NCI-H187 treated with DMSO at 0.1 percent for 48 hours (cell line): ENCODE data around the gene ABCA9.
"Not testable (repeated sequence)": the region's sequence is repeated elsewhere in the genome, so short reads cannot be mapped to it uniquely, and the experiment has no call there.

Experiments
- DNase-seq: peaks from one replicate; lab custom pipeline; 2025; lab: John Stamatoyannopoulos, UW

ABCA9 gene

GRCh38 chr17:68954146-68954896 lies 106.4 kb downstream of the ABCA9 start:
- no peak for DNase-seq

DNA sequence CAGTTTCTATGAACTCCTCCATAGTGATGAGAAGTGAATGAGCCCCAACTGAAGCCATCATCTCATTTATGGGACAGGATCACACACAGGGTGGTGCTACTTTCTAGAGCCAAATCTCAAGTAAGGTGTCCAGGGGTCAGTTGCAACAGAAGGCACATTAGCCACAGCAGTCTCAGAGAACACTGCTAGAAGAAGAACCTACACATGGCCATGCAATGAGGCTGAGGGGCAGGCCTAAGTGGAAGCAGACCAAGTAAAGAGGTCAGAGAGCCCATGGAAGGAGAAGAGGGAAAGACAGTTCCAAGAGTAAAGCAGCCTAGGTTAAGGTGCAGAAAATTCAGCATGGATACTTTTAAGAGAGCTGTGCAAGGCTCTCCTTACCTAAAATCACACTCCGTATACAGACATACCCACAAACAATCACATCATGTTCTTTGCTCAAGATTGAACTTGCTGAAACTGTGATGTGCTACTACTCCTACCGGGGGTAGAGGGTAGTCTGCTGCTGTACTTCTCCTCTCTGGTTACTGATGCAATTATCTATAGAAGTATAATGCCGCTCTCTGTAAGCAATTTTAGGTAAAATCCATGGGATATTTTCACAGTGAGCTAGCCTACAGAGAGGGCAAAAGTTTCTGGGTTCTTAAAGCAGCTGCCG lies 107.3 kb downstream of the ABCA9 start:
- no peak for DNase-seq

DNA sequence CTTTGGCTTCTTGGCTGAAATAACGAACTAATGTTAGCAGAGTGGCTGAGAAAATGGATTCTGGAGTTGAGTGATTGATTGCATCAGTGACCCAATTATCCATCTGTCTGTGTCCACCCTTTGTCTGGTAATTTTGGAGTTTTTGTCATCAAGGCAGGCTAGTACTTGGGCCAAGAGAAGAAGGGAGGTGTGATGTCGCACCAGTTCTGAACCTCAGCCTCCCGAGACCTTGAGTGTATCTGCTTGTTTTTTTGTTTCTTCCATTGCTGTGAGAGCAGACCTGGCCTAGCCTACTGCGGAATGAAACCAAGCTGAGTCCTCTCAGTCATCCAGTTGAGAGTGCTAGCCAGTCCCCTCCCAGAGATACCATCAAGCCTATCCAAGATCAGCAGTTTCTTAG lies 110.0 kb downstream of the ABCA9 start:
- no peak for DNase-seq

GRCh38 chr17:68947868-68948267 lies 112.9 kb downstream of the ABCA9 start:
- DNase-seq, result not testable (repeated sequence)

- DNase-seq, result no peak
These were observed 116.2 kb downstream of the ABCA9 start for GRCh38 chr17:68944435-68945035.

GRCh38 chr17:68943812-68944182 lies 116.9 kb downstream of the ABCA9 start:
- DNase-seq, result not testable (repeated sequence)

DNA sequence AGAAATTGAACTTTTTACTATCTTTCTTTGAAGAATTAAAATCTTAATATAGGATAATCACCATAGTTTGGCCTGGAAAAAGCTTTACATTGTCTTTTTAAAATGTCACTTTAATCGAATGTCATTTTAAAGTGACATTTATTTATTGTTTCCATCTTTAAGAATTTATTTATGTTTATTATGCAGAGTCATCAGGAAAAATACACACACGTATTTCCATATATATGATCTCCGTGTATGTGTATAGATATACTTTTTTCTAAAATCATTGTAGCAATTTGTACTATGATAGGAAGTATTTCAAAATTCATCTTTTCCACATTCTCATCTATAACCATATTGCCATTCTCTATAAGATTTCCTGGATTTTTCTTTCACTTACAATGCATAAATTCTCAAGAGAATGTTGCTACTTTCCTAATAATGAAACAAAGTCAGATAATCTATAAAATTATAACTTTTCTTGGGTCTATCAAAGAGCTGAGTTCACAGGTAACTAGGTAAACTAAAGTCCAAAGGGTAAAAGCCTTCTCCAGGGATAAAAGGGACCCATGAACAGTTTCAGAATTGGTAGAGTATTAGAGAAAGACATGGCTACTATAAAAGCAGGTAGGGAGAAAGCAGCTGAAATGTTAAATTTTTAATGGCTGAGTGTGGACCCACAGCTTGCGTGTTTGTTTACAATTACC lies 117.5 kb downstream of the ABCA9 start:
- no peak for DNase-seq

DNA sequence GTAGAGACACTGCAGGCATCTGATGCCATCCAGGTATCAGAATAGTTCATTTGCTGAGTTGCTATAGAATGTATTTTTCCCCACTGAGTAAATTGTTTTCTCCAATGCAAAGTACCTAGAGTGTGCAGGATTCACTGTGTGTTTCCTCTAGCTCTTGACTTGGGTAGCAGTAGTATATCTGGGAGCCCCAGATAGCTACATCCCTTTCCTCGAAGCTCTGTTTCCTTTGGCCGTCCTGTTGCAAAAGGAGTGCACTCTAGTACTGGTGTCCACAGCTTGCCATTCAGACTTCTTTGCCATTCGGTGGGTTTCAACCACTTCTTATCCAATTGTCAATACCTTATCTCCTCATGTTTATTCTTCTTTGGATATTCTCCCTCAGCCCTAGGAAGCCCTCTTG lies 118.3 kb downstream of the ABCA9 start:
- DNase-seq, result no peak

GRCh38 chr17:68941761-68942160 lies 119.0 kb downstream of the ABCA9 start:
- DNase-seq, result no peak

- no peak for DNase-seq
These were observed 121.5 kb downstream of the ABCA9 start for GRCh38 chr17:68939195-68939594.

- no peak for DNase-seq
These were observed 122.7 kb downstream of the ABCA9 start for GRCh38 chr17:68937890-68938514.

DNA sequence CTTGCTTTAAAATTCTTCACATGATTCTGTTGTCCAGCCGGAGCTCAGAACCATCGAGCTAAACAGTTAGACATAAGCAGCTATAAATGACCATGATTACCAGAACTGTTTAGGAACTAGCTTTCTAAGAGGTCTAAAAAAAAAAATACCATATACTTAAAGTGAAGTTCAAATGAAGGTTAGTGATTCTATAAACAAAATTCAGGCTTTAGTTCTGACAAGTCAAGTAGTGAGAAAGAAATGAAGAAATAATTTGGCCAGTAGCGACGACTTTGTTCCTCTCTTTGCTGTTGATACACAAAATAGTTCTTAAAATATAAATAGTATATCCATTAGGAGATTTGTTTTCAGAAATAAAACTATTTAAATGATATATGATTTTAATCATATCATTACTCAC lies 133.2 kb downstream of the ABCA9 start:
- no peak for DNase-seq

DNA sequence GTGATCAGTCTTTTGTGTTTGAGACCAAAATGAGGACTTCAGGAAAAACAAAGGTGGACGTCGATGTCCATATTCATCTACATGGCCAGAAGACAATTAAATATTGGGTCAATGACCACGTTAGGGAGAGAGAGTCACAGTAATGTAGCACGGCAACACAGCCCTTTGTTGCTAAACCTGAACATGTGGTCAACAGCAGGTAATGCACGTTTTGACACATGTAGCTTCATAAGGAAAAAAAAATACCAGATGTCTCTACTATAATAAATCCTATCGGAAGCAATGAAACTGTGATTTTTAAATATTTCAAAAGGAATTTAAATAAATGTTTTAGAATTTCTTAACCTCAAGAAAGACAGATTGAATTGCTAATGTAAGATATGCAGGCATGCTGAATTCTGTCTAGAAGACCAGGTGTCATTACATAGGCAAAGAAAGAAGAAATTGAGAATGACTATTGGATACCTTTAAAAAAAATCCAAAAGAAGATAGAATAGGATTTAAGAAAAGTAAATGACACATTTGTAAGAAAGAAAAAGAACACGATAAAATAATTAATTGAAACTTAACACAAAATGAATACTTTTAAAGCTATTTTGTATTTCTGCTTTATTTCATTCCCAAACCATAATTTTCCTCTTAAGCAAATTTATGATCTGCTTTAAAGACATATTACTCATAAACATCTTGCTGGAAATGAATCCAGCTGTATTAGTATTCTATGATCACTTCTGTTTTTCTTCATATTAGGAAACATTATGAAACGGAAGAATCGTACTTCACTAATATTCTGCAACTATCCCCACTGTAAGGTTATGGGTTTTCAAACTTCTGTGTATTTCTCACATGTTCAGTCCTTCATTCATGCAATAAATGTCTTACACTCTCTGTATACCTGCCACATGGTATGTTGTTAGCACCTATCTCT lies 135.7 kb downstream of the ABCA9 start:
- DNase-seq, result no peak
